H1 (cell line): Measurements from ENCODE around the gene IQCK. TPM values are rescaled to one million over a fixed set of nuclear protein-coding genes. Genes with fewer than 3 reads are reported as not detected.

Experiments used
- CTCF ChIA-PET: fragments of 300-600 bp; sonication (Branson Sonifier 250); formaldehyde crosslinking; loops from one replicate; lab custom pipeline; 2021; ENCODE audit not compliant: partially characterized antibody; lab: Charles Lee
- POLR2A ChIA-PET: fragments of 300-600 bp; sonication (Branson Sonifier 250); formaldehyde crosslinking; loops from one replicate; lab custom pipeline; 2021; ENCODE audit warnings: inconsistent platforms; ENCODE audit not compliant: partially characterized antibody; lab: Charles Lee
- DNase-seq, 2 experiments: peaks; one replicate each; pipeline versions ENCODE4 v3.0.0 to v3.0.0-alpha.2; 2010 to 2022; ENCODE audit warnings: low spot score in 2 of 2, low read depth in 1 of 2, mixed read lengths in 1 of 2
- FAIRE-seq: peaks from 2 replicates; lab custom pipeline; 2011; peaks lifted over from hg19 to GRCh38; lab: Jason Lieb, UNC
- H2AFZ ChIP-seq: 2 replicates; pipeline ENCODE4 v1.8.1; 2012; ENCODE audit warnings: low read length, inconsistent platforms
- H2AK5ac ChIP-seq: 2 replicates; pipeline ENCODE4 v1.6.1; 2013; ENCODE audit warnings: low read depth, low read length
- H2BK120ac ChIP-seq: replicated peaks from 2 replicates; pipeline ENCODE3; 2013; ENCODE audit warnings: low read depth, low read length, inconsistent platforms
- H2BK12ac ChIP-seq: 2 replicates; pipeline ENCODE4 v1.6.1; 2013; ENCODE audit warnings: low read depth, low read length
- H2BK15ac ChIP-seq: 2 replicates; pipeline ENCODE4 v1.6.1; 2013; ENCODE audit warnings: low read length
- H2BK20ac ChIP-seq: 2 replicates; pipeline ENCODE4 v1.6.1; 2013; ENCODE audit warnings: low read length
- H2BK5ac ChIP-seq: 2 replicates; pipeline ENCODE4 v1.6.1; 2013; ENCODE audit warnings: low read depth, low read length
- H3K14ac ChIP-seq: 2 replicates; pipeline ENCODE4 v1.6.1; 2013; ENCODE audit warnings: inconsistent platforms; ENCODE audit not compliant: insufficient read length
- H3K18ac ChIP-seq: 2 replicates; pipeline ENCODE4 v1.6.1; 2013; ENCODE audit warnings: low read length; ENCODE audit errors: extremely low read depth
- H3K23ac ChIP-seq: 2 replicates; pipeline ENCODE4 v1.6.1; 2013; ENCODE audit warnings: inconsistent platforms; ENCODE audit not compliant: insufficient read length
- H3K23me2 ChIP-seq: 2 replicates; pipeline ENCODE4 v1.6.1; 2013; ENCODE audit warnings: low read depth, low read length
- H3K27ac ChIP-seq: 2 replicates; pipeline ENCODE4 v1.6.1; 2011; ENCODE audit warnings: low read depth, low read length, inconsistent platforms
- H3K27me3 ChIP-seq, 4 experiments: replicated peaks in 1 of 4; 1 replicate in 1 of 4; 2 replicates in 3 of 4; pipeline versions ENCODE4 v1.6.1 to v1.8.1; 2011 to 2013; ENCODE audit warnings: low read length in 3 of 4, mild to moderate bottlenecking in 3 of 4, inconsistent platforms in 2 of 4, mixed read lengths in 2 of 4, moderate library complexity in 1 of 4; ENCODE audit not compliant: control insufficient read depth in 3 of 4, insufficient read depth in 3 of 4; ENCODE audit errors: extremely low read depth in 1 of 4
- H3K36me3 ChIP-seq, 4 experiments: 2 replicates each; pipeline versions ENCODE4 v1.6.1 to v1.8.1; 2011 to 2013; ENCODE audit warnings: mild to moderate bottlenecking in 4 of 4, low read length in 3 of 4, moderate library complexity in 2 of 4, control low read depth in 1 of 4, inconsistent platforms in 1 of 4; ENCODE audit not compliant: insufficient read depth in 4 of 4, control insufficient read depth in 2 of 4
- H3K4ac ChIP-seq: replicated peaks from 2 replicates; pipeline ENCODE3; 2013; ENCODE audit warnings: low read length, low read depth, mixed read lengths, inconsistent platforms; ENCODE audit not compliant: insufficient read length
- H3K4me1 ChIP-seq, 4 experiments: replicated peaks in 1 of 4; 1 replicate in 1 of 4; 2 replicates in 3 of 4; pipeline versions ENCODE4 v1.6.1 to v1.8.1; 2011 to 2013; ENCODE audit warnings: low read length in 3 of 4, inconsistent platforms in 2 of 4, mixed read lengths in 1 of 4; ENCODE audit not compliant: insufficient read depth in 4 of 4, control insufficient read depth in 3 of 4
- H3K4me2 ChIP-seq, 2 experiments: 2 replicates each; pipeline versions ENCODE4 v1.6.1 to v1.8.1; 2011 to 2013; ENCODE audit warnings: low read depth in 2 of 2, low read length in 2 of 2, control low read depth in 1 of 2, inconsistent platforms in 1 of 2, mild to moderate bottlenecking in 1 of 2; ENCODE audit not compliant: insufficient read depth in 1 of 2
- H3K4me3 ChIP-seq, 4 experiments: fragments of 200-600, 300-600 bp in 1 of 4; sonication (generic), shearing (Covaris generic), sonication (Bioruptor Twin) in 1 of 4; 2 replicates each; pipeline versions ENCODE4 v1.5.1 to v1.8.1; 2011 to 2016; ENCODE audit warnings: low read length in 4 of 4, low read depth in 3 of 4, control low read depth in 2 of 4, inconsistent platforms in 2 of 4, mild to moderate bottlenecking in 2 of 4, mixed read lengths in 1 of 4, moderate library complexity in 1 of 4; ENCODE audit not compliant: insufficient read depth in 2 of 4; ENCODE audit errors: extremely low read depth in 1 of 4
- H3K56ac ChIP-seq: replicated peaks from 2 replicates; pipeline ENCODE3; 2013; ENCODE audit warnings: low read depth, mild to moderate bottlenecking, mixed read lengths, low read length, inconsistent platforms; ENCODE audit not compliant: insufficient read length
- H3K79me1 ChIP-seq: 2 replicates; pipeline ENCODE4 v1.6.1; 2013; ENCODE audit warnings: low read depth, low read length, control low read depth
- H3K79me2 ChIP-seq, 2 experiments: 2 replicates each; pipeline versions ENCODE4 v1.6.1 to v1.8.1; 2012 to 2013; ENCODE audit warnings: low read length in 2 of 2, mild to moderate bottlenecking in 2 of 2, inconsistent platforms in 1 of 2; ENCODE audit not compliant: insufficient read depth in 2 of 2, control insufficient read depth in 1 of 2
- H3K9ac ChIP-seq, 4 experiments: replicated peaks in 1 of 4; 1 replicate in 1 of 4; 2 replicates in 3 of 4; pipeline versions ENCODE4 v1.6.1 to v1.8.1; 2011 to 2013; ENCODE audit warnings: low read depth in 3 of 4, low read length in 3 of 4, control low read depth in 2 of 4, mild to moderate bottlenecking in 2 of 4, moderate library complexity in 2 of 4, inconsistent platforms in 1 of 4; ENCODE audit errors: extremely low read depth in 1 of 4
- H3K9me3 ChIP-seq, 2 experiments: 2 replicates each; pipeline versions ENCODE4 v1.6.1 to v1.8.1; 2012 to 2013; ENCODE audit warnings: mild to moderate bottlenecking in 2 of 2, moderate library complexity in 2 of 2, control low read depth in 1 of 2, inconsistent platforms in 1 of 2, low read depth in 1 of 2, low read length in 1 of 2, mixed read lengths in 1 of 2; ENCODE audit not compliant: insufficient read depth in 2 of 2
- H4K20me1 ChIP-seq, 2 experiments: replicated peaks in 1 of 2; 2 replicates each; pipeline versions ENCODE3 to v1.8.1; 2011 to 2013; ENCODE audit warnings: inconsistent platforms in 2 of 2, low read length in 2 of 2, mild to moderate bottlenecking in 1 of 2; ENCODE audit not compliant: insufficient read depth in 2 of 2, control insufficient read depth in 1 of 2
- H4K5ac ChIP-seq: 2 replicates; pipeline ENCODE4 v1.6.1; 2013; ENCODE audit warnings: low read length, low read depth, mixed read lengths, inconsistent platforms; ENCODE audit not compliant: insufficient read length
- H4K8ac ChIP-seq: 2 replicates; pipeline ENCODE4 v1.8.0; 2013; ENCODE audit warnings: mild to moderate bottlenecking, moderate library complexity, low read length, inconsistent platforms; ENCODE audit not compliant: insufficient read depth; ENCODE audit errors: extremely low read depth
- H4K91ac ChIP-seq: replicated peaks from 2 replicates; pipeline ENCODE3; 2013; ENCODE audit warnings: low read length, mixed read lengths, inconsistent platforms; ENCODE audit not compliant: insufficient read length
- ATF3 ChIP-seq: IDR thresholded peaks from 2 replicates; pipeline ENCODE4 v1.6.1; 2011; ENCODE audit warnings: low read depth, mild to moderate bottlenecking, low read length; ENCODE audit not compliant: insufficient read depth
- CBX8 ChIP-seq: fragments of 300-800, 300-1000 bp; sonication (generic); IDR thresholded peaks from 2 replicates; pipeline ENCODE4 v1.7.1; 2016; ENCODE audit warnings: low read depth, low read length, borderline replicate concordance
- CTBP2 ChIP-seq: IDR thresholded peaks from 2 replicates; pipeline ENCODE4 v1.7.0; 2011; ENCODE audit warnings: borderline replicate concordance, mild to moderate bottlenecking, moderate library complexity, mixed read lengths, low read length; ENCODE audit not compliant: insufficient read depth, insufficient read length
- EGR1 ChIP-seq: IDR thresholded peaks from 2 replicates; pipeline ENCODE4 v1.6.1; 2011; ENCODE audit warnings: low read depth, low read length, borderline replicate concordance
- HDAC6 ChIP-seq: IDR thresholded peaks from one replicate; pipeline ENCODE4 v1.7.1; 2012; ENCODE audit warnings: low read depth, mild to moderate bottlenecking, inconsistent platforms, low read length, moderate library complexity
- JUN ChIP-seq: IDR thresholded peaks from 2 replicates; pipeline ENCODE4 v1.6.1; 2011; ENCODE audit warnings: low read depth, mild to moderate bottlenecking, improper control_type of control experiment, low read length
- KDM1A ChIP-seq: fragments of 200-600, 300-600 bp; sonication (generic); IDR thresholded peaks from 2 replicates; pipeline ENCODE4 v1.7.1; 2016; ENCODE audit warnings: mild to moderate bottlenecking, low read length, borderline replicate concordance
- POLR2AphosphoS5 ChIP-seq: IDR thresholded peaks from 2 replicates; pipeline ENCODE4 v1.6.1; 2011; ENCODE audit warnings: low read depth, low read length
- POU5F1 ChIP-seq: IDR thresholded peaks from 2 replicates; pipeline ENCODE4 v1.6.1; 2011; ENCODE audit warnings: low read depth, mild to moderate bottlenecking, low read length, moderate library complexity
- RBBP5 ChIP-seq: IDR thresholded peaks from 2 replicates; pipeline ENCODE4 v1.7.1; 2012; ENCODE audit warnings: low read depth, mild to moderate bottlenecking, inconsistent platforms, low read length, moderate library complexity, borderline replicate concordance
- SAP30 ChIP-seq: fragments of 300-600 bp; sonication (generic); IDR thresholded peaks from 2 replicates; pipeline ENCODE4 v1.7.1; 2012; ENCODE audit warnings: low read length, moderate library complexity, mild to moderate bottlenecking, inconsistent platforms; ENCODE audit not compliant: insufficient read depth, insufficient replicate concordance
- SP4 ChIP-seq: IDR thresholded peaks from 2 replicates; pipeline ENCODE4 v1.6.1; 2012; ENCODE audit warnings: low read length, inconsistent platforms
- SUZ12 ChIP-seq: fragments of 200-600 bp; sonication (generic); IDR thresholded peaks from 2 replicates; pipeline ENCODE4 v1.6.1; 2012; ENCODE audit warnings: mild to moderate bottlenecking, inconsistent platforms, low read length, moderate library complexity, mixed read lengths
- TAF1 ChIP-seq: IDR thresholded peaks from 2 replicates; pipeline ENCODE4 v1.6.1; 2011; ENCODE audit warnings: mild to moderate bottlenecking, low read depth, low read length
- TBP ChIP-seq: IDR thresholded peaks from 2 replicates; pipeline ENCODE4 v1.6.1; 2011; ENCODE audit warnings: low read depth, low read length, improper control_type of control experiment
- WGBS, 2 experiments: shearing (Covaris generic) in 1 of 2; methylation state at CpG; one replicate each; pipeline versions ENCODE4 v1.1.6 to v1.1.7; 2013 to 2015; ENCODE audit warnings: low lambda C conversion rate in 2 of 2, mixed read lengths in 2 of 2, inconsistent platforms in 1 of 2, low coverage in 1 of 2, missing lambda C conversion rate in 1 of 2; ENCODE audit not compliant: insufficient replicate concordance in 2 of 2, insufficient coverage in 1 of 2, insufficient read length in 1 of 2; ENCODE audit errors: extremely low coverage in 1 of 2, missing lambda C conversion rate in 1 of 2; 5-methylcytosine and 5-hydroxymethylcytosine counted together
- polyA plus RNA-seq, 7 experiments: library from polyadenylated mRNA; depleted of rRNA in 3 of 7; stranded (reverse) in 5 of 7; unstranded in 2 of 7; fragments of >200 nt in 5 of 7; fragments of 200-250 nt in 2 of 7; gene quantifications; 1 replicate in 5 of 7; 2 replicates in 1 of 7; 4 replicates in 1 of 7; pipeline versions ENCODE4 v1.2.1 to v1.2.3, GENCODE V29; 2011 to 2013; ENCODE audit warnings: missing spikeins in 2 of 7, mixed read lengths in 2 of 7
- total RNA-seq: library from RNA; stranded (reverse); fragmentation: NEBNext Ultra II Directional; extraction: Animal tissue kit (Norgen Biotek cat#: 25700); gene quantifications from 2 replicates; pipeline ENCODE4 v1.2.1, GENCODE V29; 2021

Gene IQCK
- total and polyA plus RNA-seq, 2 of the 8 experiments (the other 6 are each of a cell fraction or from before 2014, with no cell fraction given), result 6.2 to 9.3 TPM

GRCh38 chr16:19728636-19728965 lies 10.5 kb downstream of the IQCK start:
- Histone ChIP-seq H3K79me1 (no peaks in the 10 kb centered on the region), H3K4me1 (peaks cover 0 to 3% (median under 1%) of the 10 kb centered on the region in 4 experiments; a peak in 1 of 7 replicates), H3K56ac (no peak overlapping the region), H3K4ac (no peak overlapping the region), H2BK15ac (no peak overlapping the region), H3K18ac (no peak overlapping the region), H3K36me3 (no peaks in the 10 kb centered on the region), H4K8ac (no peak overlapping the region), H3K23ac (no peak overlapping the region), H3K79me2 (no peaks in the 10 kb centered on the region), H3K4me3 (no peak overlapping the region), H2BK12ac (no peak overlapping the region), H2BK120ac (no peak overlapping the region), H2BK20ac (no peak overlapping the region), H4K5ac (no peak overlapping the region), H3K27ac (no peak overlapping the region), H3K23me2 (no peaks in the 10 kb centered on the region), H2BK5ac (no peak overlapping the region), H3K4me2 (no peak overlapping the region), H2AFZ (no peak overlapping the region), H2AK5ac (no peak overlapping the region), H4K91ac (no peak overlapping the region), H3K9ac (no peak overlapping the region), H4K20me1 (no peaks in the 10 kb centered on the region), H3K14ac (no peak overlapping the region), H3K9me3 (no peaks in the 10 kb centered on the region), H3K27me3 (no peaks in the 10 kb centered on the region)
- POLR2A ChIA-PET, result interaction anchor here (1.7 to 4.1 kb wide), 2 partner anchors 10 to 16 kb away, joined by 4 to 20 read pairs; partner anchors contain the start of genes IQCK and KNOP1
- CTCF ChIA-PET, result interaction anchor here (1.1 to 1.3 kb wide), 2 partner anchors 17 to 158 kb away, joined by 3 to 4 read pairs; no protein-coding TSS in a partner anchor
- FAIRE-seq (no peak), DNase-seq (no peak)
- 95% methylated on average over 3 of the region's 3 CpGs; no CpG with 5 or more reads in 1 of the 2 experiments for WGBS, 2 experiments
- TF ChIP-seq SP4 (no peak), POU5F1 (no peak), ATF3 (no peak), EGR1 (no peak), CTBP2 (no peak), SUZ12 (no peak), TAF1 (no peak), KDM1A (no peak), JUN (no peak), RBBP5 (no peak), TBP (no peak), SAP30 (no peak), POLR2AphosphoS5 (no peak), CBX8 (no peak), HDAC6 (no peak)
